ENCODE results near the gene EFCAB14. TPM values are rescaled to one million over a fixed set of nuclear protein-coding genes. Genes with fewer than 3 reads are reported as not detected.

The EFCAB14 gene
- total RNA-seq, 1 experiment from 2014 or later: 43.3 TPM

- peaks cover 40% of the 10 kb centered on the region for H3K36me3 ChIP-seq (replicated peaks; ENCODE audit: control insufficient read depth, insufficient read depth, low read length)
- DNase-seq: no peak
- H3K4me3 ChIP-seq (ENCODE audit: insufficient read depth, low read depth, low read length): no peak overlapping the region
- no peaks in the 10 kb centered on the region for H3K27me3 ChIP-seq (ENCODE audit: control insufficient read depth, insufficient read depth, low read length)
Measured at GRCh38 chr1:46686255-46686654, 32.7 kb downstream of the EFCAB14 start.

GRCh38 chr1:46684670-46685069 is 34.2 kb downstream of the EFCAB14 start:
- DNase-seq: no peak
- peaks cover 30% of the 10 kb centered on the region for H3K36me3 ChIP-seq (replicated peaks; ENCODE audit: control insufficient read depth, insufficient read depth, low read length)
- H3K4me3 ChIP-seq (ENCODE audit: insufficient read depth, low read depth, low read length): no peak overlapping the region
- H3K27me3 ChIP-seq (ENCODE audit: control insufficient read depth, insufficient read depth, low read length): no peaks in the 10 kb centered on the region

GRCh38 chr1:46682064-46682463 is 36.9 kb downstream of the EFCAB14 start:
- H3K27me3 ChIP-seq (ENCODE audit: control insufficient read depth, insufficient read depth, low read length): no peaks in the 10 kb centered on the region
- H3K36me3 ChIP-seq (replicated peaks; ENCODE audit: control insufficient read depth, insufficient read depth, low read length): peaks cover 20% of the 10 kb centered on the region
- no peak for DNase-seq
- no peak overlapping the region for H3K4me3 ChIP-seq (ENCODE audit: insufficient read depth, low read depth, low read length)

- no peak for DNase-seq
- H3K36me3 ChIP-seq (replicated peaks; ENCODE audit: control insufficient read depth, insufficient read depth, low read length): peaks cover 19% of the 10 kb centered on the region
- no peak overlapping the region for H3K4me3 ChIP-seq (ENCODE audit: insufficient read depth, low read depth, low read length)
- no peaks in the 10 kb centered on the region for H3K27me3 ChIP-seq (ENCODE audit: control insufficient read depth, insufficient read depth, low read length)
Measured at GRCh38 chr1:46681333-46682034, 37.4 kb downstream of the EFCAB14 start.

GRCh38 chr1:46679789-46680573 is 38.9 kb downstream of the EFCAB14 start:
- Histone ChIP-seq H3K4me3 (ENCODE audit: insufficient read depth, low read depth, low read length) (no peak overlapping the region), H3K36me3 (replicated peaks; ENCODE audit: control insufficient read depth, insufficient read depth, low read length) (peaks cover 19% of the 10 kb centered on the region), H3K27me3 (ENCODE audit: control insufficient read depth, insufficient read depth, low read length) (no peaks in the 10 kb centered on the region)
- no peak for DNase-seq

- Histone ChIP-seq H3K4me3 (ENCODE audit: insufficient read depth, low read depth, low read length) (no peak overlapping the region), H3K27me3 (ENCODE audit: control insufficient read depth, insufficient read depth, low read length) (no peaks in the 10 kb centered on the region), H3K36me3 (replicated peaks; ENCODE audit: control insufficient read depth, insufficient read depth, low read length) (peaks cover 6% of the 10 kb centered on the region)
- no peak for DNase-seq
Measured at GRCh38 chr1:46677339-46677738, 41.6 kb downstream of the EFCAB14 start.

- DNase-seq: no peak
- Histone ChIP-seq H3K4me3 (ENCODE audit: insufficient read depth, low read depth, low read length) (no peak overlapping the region), H3K36me3 (replicated peaks; ENCODE audit: control insufficient read depth, insufficient read depth, low read length) (peaks cover 4% of the 10 kb centered on the region), H3K27me3 (ENCODE audit: control insufficient read depth, insufficient read depth, low read length) (no peaks in the 10 kb centered on the region)
Measured at GRCh38 chr1:46676531-46676930, 42.4 kb downstream of the EFCAB14 start.

GRCh38 chr1:46675549-46676314 is 43.2 kb downstream of the EFCAB14 start:
- DNase-seq: no peak
- Histone ChIP-seq H3K36me3 (replicated peaks; ENCODE audit: control insufficient read depth, insufficient read depth, low read length) (peaks cover 3% of the 10 kb centered on the region; the same call in 1 of the 2 replicates), H3K4me3 (ENCODE audit: insufficient read depth, low read depth, low read length) (no peak overlapping the region), H3K27me3 (ENCODE audit: control insufficient read depth, insufficient read depth, low read length) (no peaks in the 10 kb centered on the region; the same call in 1 of the 2 replicates)

GRCh38 chr1:46673749-46674182 is 45.1 kb downstream of the EFCAB14 start:
- DNase-seq: no peak
- Histone ChIP-seq H3K4me3 (ENCODE audit: insufficient read depth, low read depth, low read length) (no peak overlapping the region), H3K27me3 (ENCODE audit: control insufficient read depth, insufficient read depth, low read length) (no peaks in the 10 kb centered on the region; the same call in 1 of the 2 replicates), H3K36me3 (replicated peaks; ENCODE audit: control insufficient read depth, insufficient read depth, low read length) (peaks cover 2% of the 10 kb centered on the region; the same call in 1 of the 2 replicates)

GRCh38 chr1:46672696-46673095 is 46.2 kb downstream of the EFCAB14 start:
- no peak for DNase-seq
- no peaks in the 10 kb centered on the region; the same call in 1 of the 2 replicates for H3K27me3 ChIP-seq (ENCODE audit: control insufficient read depth, insufficient read depth, low read length)
- no peak overlapping the region for H3K4me3 ChIP-seq (ENCODE audit: insufficient read depth, low read depth, low read length)
- H3K36me3 ChIP-seq (replicated peaks; ENCODE audit: control insufficient read depth, insufficient read depth, low read length): no peaks in the 10 kb centered on the region; the same call in 1 of the 2 replicates

GRCh38 chr1:46671554-46671953 is 47.4 kb downstream of the EFCAB14 start, which contains the start of gene TEX38:
TSS of gene TEX38 (plus strand) at chr1:46671854. CDS start at chr1:46671935, 81 bp downstream.
- H3K27me3 ChIP-seq (ENCODE audit: control insufficient read depth, insufficient read depth, low read length): no peaks in the 10 kb centered on the region; the same call in 1 of the 2 replicates
- DNase-seq: no peak
- H3K4me3 ChIP-seq (ENCODE audit: insufficient read depth, low read depth, low read length): no peak within 1 kb of the TSS
- no peaks in the 10 kb centered on the region; the same call in 1 of the 2 replicates for H3K36me3 ChIP-seq (replicated peaks; ENCODE audit: control insufficient read depth, insufficient read depth, low read length)

- H3K36me3 ChIP-seq (replicated peaks; ENCODE audit: control insufficient read depth, insufficient read depth, low read length): peaks cover under 1% of the 10 kb centered on the region; the same call in 1 of the 2 replicates
- DNase-seq: no peak
- no peak overlapping the region for H3K4me3 ChIP-seq (ENCODE audit: insufficient read depth, low read depth, low read length)
- no peaks in the 10 kb centered on the region; the same call in 1 of the 2 replicates for H3K27me3 ChIP-seq (ENCODE audit: control insufficient read depth, insufficient read depth, low read length)
Measured at GRCh38 chr1:46670134-46670533, 48.8 kb downstream of the EFCAB14 start.

- peak; percentile 95 for DNase-seq
Measured at GRCh38 chr1:46667782-46668760, 50.8 kb downstream of the EFCAB14 start, which contains the start of gene ATPAF1. TSS of gene ATPAF1 (minus strand) at chr1:46668364. CDS start at chr1:46668322, 42 bp downstream.

More at GRCh38 chr1:46667782-46668760, 50.8 kb downstream of the EFCAB14 start, which contains the start of gene ATPAF1:
- H3K27me3 ChIP-seq (ENCODE audit: control insufficient read depth, insufficient read depth, low read length): no peaks in the 10 kb centered on the region; the same call in 1 of the 2 replicates
- peak within 1 kb of the TSS; percentile 73 for H3K4me3 ChIP-seq (ENCODE audit: insufficient read depth, low read depth, low read length)
- H3K36me3 ChIP-seq (replicated peaks; ENCODE audit: control insufficient read depth, insufficient read depth, low read length): peaks cover 6% of the 10 kb centered on the region; the same call in 1 of the 2 replicates
